IPS DF 4.7 (cell line): ENCODE measurements around the gene ALKBH7.
"Not testable (repeated sequence)": the region's sequence is repeated elsewhere in the genome, so short reads cannot be mapped to it uniquely, and the experiment has no call there.

ENCODE experiments used
- DNase-seq: peaks from one replicate; pipeline ENCODE4 v3.0.0-alpha.2; 2013; ENCODE audit warnings: low spot score; ENCODE audit errors: extremely low read depth

The ALKBH7 gene

GRCh38 chr19:6400062-6400944 lies 27.7 kb downstream of the ALKBH7 start:
- not testable (repeated sequence) for DNase-seq

DNA sequence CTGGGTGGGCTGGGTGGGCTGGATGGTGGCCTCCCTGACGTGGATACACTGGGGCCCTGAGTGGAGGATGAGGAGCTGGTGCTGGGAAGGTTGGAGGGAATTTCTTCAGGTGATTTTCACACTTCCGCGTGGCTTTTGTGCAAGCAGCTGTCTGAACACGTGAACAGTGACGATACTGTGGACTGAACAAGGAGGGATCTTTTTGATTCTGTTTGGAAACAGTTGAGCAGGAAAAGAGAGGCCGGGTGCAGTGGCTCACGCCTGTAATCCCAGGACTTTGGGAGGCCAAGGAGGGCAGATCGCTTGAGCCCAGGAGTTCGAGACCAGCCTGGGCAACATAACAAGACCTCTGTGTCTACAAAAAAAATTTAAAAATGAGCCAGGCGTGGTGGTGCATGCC lies 29.5 kb downstream of the ALKBH7 start:
- DNase-seq: no peak

DNA sequence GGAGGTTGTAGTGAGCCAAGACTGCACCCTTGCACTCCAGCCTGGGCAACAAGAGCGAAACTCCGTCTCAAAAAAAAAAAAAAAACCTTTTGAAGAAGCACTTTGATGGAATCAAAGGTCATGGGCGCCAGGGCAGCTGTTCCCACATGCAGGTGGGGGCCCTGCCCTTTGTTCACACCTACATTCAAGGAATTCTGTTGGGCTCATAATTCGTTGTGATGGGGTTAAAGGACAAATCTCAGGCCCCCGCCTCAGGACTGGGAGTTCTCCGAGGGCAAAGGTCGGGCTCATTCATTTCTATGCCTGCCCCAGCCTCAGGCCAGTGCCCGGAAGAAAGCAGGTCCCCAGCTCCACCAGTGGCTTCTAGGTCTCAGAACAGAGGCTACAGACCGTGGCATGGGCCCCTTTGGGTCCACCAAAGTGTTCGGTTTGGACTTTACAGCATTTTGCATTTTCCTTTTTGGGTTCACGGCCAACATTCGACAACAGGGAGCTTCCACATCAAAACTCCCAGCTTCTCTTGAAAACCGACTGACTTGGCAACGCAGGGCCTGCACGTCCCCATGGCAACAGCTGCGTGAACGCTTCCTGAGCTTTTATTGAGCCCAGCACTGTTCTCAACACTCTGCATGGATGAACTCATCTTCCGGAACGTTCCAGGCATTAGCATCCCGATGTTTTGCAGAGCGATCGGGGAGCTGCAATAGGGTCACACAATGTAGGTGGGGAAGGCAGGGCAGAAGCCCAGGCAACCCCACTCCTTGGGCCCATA lies 30.4 kb downstream of the ALKBH7 start:
- no peak for DNase-seq

DNA sequence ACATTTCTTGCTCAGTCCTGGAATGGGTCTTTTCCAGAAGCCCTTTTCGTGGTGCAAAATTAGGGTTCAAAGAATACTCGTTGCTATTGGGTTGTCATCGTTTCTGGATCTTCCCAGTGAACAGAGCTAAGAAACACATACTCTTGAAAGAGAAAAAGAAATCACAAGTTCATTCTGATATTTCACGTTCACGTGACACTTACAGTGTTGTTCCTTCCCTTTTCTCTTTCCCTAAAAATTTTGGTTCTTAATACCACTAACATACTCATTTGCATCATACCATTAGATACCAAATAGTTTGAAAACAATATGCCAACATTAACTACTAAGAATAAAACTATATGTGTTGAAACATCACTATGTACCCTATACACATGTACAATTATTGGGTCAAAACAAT lies 33.8 kb downstream of the ALKBH7 start:
- DNase-seq: no peak

GRCh38 chr19:6409346-6409745 lies 36.8 kb downstream of the ALKBH7 start:
- no peak for DNase-seq

DNA sequence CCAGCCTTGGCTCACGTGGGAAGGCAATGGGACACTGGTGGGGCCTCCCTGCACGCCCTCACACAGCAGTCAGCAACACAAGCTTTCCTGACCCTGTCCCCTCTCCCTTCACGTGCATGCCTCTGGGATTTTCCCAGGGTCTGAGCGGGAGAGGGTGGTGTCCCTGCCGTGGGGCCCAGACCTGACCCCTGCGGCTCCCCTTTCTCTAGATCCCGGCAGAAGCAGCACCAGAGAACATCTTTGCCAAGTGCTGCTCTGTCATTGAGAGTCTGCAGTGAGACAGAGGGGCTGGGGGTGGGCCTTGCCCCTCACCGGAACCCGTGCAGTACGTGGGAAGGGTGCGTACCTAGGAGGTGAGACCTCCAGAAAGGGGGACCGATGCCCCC lies 39.5 kb downstream of the ALKBH7 start:
- no peak for DNase-seq

GRCh38 chr19:6412447-6413091 lies 40.0 kb downstream of the ALKBH7 start:
- DNase-seq: no peak

GRCh38 chr19:6413291-6413690 lies 40.7 kb downstream of the ALKBH7 start:
- no peak for DNase-seq

GRCh38 chr19:6413721-6414643 lies 41.4 kb downstream of the ALKBH7 start:
- no peak for DNase-seq

- no peak for DNase-seq
These were observed 42.4 kb downstream of the ALKBH7 start for GRCh38 chr19:6414793-6415590.

DNA sequence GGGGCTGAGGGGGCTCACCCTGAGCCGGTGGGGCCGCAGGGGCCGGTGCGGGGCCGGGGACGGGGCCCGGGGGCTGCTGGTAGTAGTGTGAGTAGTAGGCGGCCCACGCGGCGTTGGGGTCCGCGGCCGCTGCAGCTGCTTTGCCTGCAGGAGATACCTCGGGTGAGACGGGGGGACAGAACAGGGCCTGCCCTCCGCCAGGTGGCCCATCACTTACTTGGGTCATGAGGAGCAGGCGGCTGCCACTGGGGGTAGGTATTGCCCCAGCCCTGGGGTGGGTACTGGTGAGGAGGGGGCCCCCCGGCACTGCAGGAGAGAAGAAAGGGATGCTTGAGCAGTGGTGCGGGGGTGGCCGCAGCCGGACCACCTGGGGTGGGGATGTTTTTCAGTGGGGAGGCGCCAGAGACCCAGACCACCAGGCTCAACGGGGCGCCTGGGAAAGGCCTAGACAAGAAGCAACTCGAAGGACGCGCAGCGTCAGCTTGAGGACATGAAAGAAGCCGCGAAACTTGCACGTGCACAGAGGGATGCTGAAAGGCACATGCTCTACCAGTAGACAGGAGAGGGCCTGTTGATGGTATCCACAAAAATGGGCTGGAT lies 43.1 kb downstream of the ALKBH7 start:
- no peak for DNase-seq

DNA sequence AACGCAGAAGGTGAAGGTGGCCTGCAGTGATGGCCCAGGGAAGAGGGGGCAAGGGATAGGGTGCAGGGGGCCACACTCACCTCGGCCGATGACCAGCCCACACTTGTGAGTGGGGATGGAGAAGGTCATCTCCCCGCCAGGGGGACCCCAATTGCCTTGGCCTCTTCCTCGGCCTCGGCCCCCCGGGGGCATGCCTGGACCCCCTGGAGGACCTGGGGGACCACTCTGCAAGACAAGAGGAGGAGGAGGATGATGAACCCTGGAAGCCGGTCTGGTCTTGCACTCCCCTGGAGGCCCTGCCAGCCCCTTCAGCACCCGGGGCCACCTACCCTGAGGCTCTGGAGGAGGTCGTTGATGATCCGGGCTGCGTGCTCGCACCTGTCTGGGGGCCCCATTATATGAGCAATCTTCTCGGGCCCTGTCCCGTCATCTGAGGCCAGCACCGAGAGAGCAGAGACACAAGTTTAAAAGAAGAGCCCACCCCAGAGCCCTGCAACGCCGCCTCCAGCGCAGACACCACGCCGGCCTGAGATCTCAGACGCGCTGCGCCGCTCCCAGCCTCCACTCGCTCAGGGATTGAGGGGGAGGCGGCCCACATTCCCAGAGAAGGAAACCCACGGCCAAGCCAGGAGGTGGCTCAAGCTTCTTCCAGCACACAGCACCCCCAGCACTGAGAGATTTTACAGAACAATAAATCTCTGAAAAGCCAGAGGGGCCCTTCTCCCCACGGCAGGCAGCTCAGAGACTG lies 44.2 kb downstream of the ALKBH7 start:
- DNase-seq: no peak

DNA sequence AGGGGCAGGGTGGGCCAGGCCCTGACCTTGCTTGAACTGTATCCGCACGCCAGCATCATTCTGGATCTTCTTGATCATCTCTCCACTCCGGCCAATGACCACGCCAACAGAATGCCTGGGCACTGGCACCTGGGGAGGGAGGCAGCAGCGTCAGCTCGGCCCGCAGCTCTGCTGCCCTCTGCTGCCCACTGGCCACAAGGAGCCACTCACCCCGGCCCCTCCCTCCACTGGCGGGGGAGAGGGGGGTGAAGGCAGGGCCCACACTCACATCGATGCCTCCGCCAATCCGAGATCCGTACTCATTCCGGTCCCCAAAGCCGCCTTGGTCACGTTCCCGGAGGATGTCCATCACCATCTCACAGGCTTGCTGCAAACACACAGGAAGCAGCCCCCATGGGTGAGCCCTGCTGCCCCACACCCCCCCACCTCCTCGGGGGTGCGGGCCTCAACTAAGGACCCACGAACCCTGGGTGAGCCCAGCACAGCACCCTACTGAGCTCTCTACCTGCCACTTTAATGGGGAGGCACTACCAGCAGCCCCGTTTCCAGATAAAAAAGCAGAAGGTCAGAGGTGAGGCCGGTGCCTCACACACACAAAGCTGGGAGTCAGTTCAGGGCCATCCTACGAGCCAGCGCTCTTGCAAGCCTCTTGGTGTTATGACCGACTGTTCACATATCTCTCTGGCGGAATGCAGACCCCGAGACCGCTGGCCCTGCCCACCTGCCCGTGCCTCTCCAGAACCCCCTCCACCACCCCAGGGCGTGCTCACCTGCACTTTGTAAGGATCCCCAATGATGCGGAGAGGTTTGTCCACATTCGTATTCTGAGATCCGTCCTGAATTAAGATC lies 45.3 kb downstream of the ALKBH7 start:
- no peak for DNase-seq

DNA sequence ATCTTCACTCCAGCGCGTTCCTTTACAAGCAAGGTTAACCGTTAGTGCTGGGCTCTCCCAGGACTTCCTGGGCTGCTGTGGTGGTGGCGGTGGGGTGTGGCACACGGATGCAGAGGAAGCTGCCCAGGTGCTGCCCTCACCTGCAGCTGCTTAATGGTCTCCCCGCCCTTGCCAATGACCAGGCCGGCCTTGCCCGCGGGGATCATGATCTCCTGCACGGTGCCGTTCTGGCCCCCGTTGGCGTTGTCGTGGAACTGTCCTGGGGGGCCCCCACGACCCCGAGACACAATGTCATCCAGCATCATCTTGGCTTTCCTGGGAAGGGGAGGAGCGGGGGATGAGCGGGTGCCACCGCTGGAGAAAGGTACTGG lies 46.0 kb downstream of the ALKBH7 start:
- DNase-seq: no peak

DNA sequence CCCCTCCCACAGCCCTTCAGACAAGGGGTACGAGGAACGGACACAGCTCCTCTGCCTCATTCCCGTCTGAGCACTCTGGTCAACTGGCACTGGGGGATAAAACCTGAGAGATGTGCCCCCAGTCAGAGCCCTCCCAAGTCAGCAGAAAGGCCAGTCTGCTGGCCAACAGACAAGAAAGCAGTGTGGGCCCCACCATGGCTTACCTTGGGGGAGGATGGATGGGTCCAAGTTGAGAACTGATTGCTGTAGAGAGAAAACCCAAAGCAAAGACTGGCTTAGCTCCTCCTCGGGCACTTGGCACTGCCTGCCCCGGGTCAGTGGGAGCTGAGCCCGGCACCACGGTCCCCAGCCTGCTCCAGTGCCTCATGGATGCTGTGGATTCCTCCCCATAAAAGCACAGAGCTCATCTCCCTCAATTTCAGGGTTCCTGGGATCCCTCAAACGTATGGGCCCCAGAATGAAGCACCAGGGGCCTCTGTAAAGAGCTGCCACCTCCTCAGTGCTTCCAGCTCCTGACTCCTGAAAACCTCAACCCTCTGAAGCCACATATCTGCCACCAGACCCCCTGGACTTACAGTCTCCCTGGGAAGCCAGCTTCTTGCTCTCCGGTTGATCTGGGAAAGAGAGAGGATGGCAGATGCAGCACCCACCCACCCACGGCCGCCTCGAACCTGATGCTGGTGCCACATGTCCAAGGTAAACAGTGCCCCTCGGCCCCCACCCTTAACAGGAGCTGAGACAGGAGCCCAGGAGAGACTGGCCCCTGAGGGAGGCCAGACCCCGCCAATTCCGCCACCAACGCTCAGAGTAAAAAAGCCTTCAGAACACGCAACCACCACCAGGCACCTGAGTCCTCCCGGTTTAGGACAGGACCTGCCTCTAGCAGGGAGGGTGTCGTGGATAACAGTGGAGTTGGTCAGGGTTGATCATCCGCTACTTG lies 48.8 kb downstream of the ALKBH7 start:
- DNase-seq: no peak

DNA sequence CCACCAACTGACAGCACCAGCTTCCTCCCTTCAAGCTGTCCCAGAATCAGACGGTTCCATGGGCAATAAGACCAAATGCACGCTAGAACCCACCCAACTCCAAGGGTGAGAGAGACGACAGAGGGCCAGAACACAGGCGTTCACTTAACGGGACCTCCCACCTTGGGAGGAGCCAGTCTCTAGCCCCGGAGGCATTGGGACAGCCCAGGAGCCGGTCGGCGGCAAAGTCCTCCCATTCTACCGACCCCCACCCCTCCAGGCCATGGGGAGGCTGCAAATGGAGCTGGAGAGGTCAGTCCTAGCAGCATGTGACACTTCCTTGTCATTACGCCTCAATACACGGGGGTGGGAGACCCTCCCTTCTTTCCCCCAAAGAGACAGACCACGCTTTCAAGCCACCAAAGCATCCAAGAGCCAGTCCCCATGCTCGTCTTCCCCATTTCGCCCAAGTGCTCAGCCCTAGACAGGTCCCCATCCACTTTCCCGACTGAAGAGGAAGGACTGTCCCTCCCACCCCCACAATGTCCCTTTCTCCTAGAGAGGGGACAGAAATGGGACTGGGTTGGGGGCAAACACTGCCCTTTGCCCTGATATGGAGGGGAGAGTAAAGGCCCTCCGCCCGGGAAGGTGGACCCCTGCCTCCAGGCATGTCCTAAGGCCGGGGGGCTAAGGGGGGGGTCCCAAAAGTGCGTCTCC lies 51.1 kb downstream of the ALKBH7 start:
- no peak for DNase-seq
